HFFc6 (cell line): ENCODE measurements around the gene ANKRD11. TPM values are rescaled to one million over a fixed set of nuclear protein-coding genes. Genes with fewer than 3 reads are reported as not detected.
"Not testable (repeated sequence)": the region's sequence is repeated elsewhere in the genome, so short reads cannot be mapped to it uniquely, and the experiment has no call there.

Source experiments
- DNase-seq: peaks from one replicate; pipeline ENCODE4 v3.0.0-alpha.2; 2018
- H3K27ac Mint-ChIP-seq: 2 replicates; pipeline ENCODE4 v1.8.0; 2020; ENCODE audit warnings: mild to moderate bottlenecking, mixed read lengths
- H3K27me3 Mint-ChIP-seq: 2 replicates; pipeline ENCODE4 v1.8.0; 2021; ENCODE audit warnings: mild to moderate bottlenecking, moderate library complexity, mixed read lengths; ENCODE audit not compliant: insufficient read depth
- H3K36me3 Mint-ChIP-seq: 2 replicates; pipeline ENCODE4 v1.8.0; 2021; ENCODE audit warnings: low read depth, mixed read lengths
- H3K4me1 Mint-ChIP-seq: 2 replicates; pipeline ENCODE4 v1.8.0; 2020; ENCODE audit warnings: low read depth, mixed read lengths
- H3K4me3 Mint-ChIP-seq: 2 replicates; pipeline ENCODE4 v1.8.0; 2020; ENCODE audit warnings: mild to moderate bottlenecking, moderate library complexity, mixed read lengths
- H3K9me3 Mint-ChIP-seq: 2 replicates; pipeline ENCODE4 v1.8.0; 2020; ENCODE audit warnings: mild to moderate bottlenecking, mixed read lengths
- CTCF ChIP-seq: fragments of 200-600 bp; sonication (generic); IDR thresholded peaks from 2 replicates; pipeline ENCODE4 v1.5.0; 2021; ENCODE audit warnings: antibody characterized with exemption, mild to moderate bottlenecking
- total RNA-seq, 6 experiments: library from RNA; stranded (reverse); fragmentation: NEBNext Ultra II Directional; extraction: Animal tissue kit (Norgen Biotek cat#: 25700); gene quantifications; 2 replicates in 1 of 6; 3 replicates in 5 of 6; pipeline ENCODE4 v1.2.3, GENCODE V29; 2021

Gene ANKRD11
- total RNA-seq, 6 experiments from 2014 or later, result 110 to 120 (median 116) TPM

- Mint-ChIP-seq H3K27me3 (peaks cover 4% of the 10 kb centered on the region), H3K36me3 (peaks cover 27% of the 10 kb centered on the region)
- no peak for TF ChIP-seq CTCF
Measured at GRCh38 chr16:89423681-89424260, 66.6 kb downstream of the ANKRD11 start.

GRCh38 chr16:89422905-89423630 is 67.3 kb downstream of the ANKRD11 start:
- peak overlapping the region; percentile 63 for H3K4me3 Mint-ChIP-seq
- H3K9me3 Mint-ChIP-seq, result no peaks in the 10 kb centered on the region
- peaks cover 32% of the 10 kb centered on the region for H3K36me3 Mint-ChIP-seq
- H3K27ac Mint-ChIP-seq, result peak overlapping the region; percentile 77
- TF ChIP-seq CTCF, result no peak
- peaks cover 79% of the 10 kb centered on the region for H3K4me1 Mint-ChIP-seq
- H3K27me3 Mint-ChIP-seq, result peaks cover 4% of the 10 kb centered on the region
- peak; percentile 54 for DNase-seq

More at GRCh38 chr16:89423681-89424260, 66.6 kb downstream of the ANKRD11 start:
- Mint-ChIP-seq H3K9me3 (no peaks in the 10 kb centered on the region), H3K4me1 (peaks cover 74% of the 10 kb centered on the region), H3K27ac (peak overlapping the region; percentile 77; the same call in 1 of the 2 replicates), H3K4me3 (peak overlapping the region; percentile 63; the same call in 1 of the 2 replicates)
- DNase-seq, result no peak

GRCh38 chr16:89422527-89422904 is 67.8 kb downstream of the ANKRD11 start:
- H3K27ac Mint-ChIP-seq, result peak overlapping the region; percentile 77
- H3K9me3 Mint-ChIP-seq, result no peaks in the 10 kb centered on the region
- peaks cover 34% of the 10 kb centered on the region for H3K36me3 Mint-ChIP-seq
- H3K4me3 Mint-ChIP-seq, result peak overlapping the region; percentile 63
- no peak for TF ChIP-seq CTCF
- peak; percentile 30 for DNase-seq
- H3K4me1 Mint-ChIP-seq, result peaks cover 80% of the 10 kb centered on the region
- peaks cover 4% of the 10 kb centered on the region for H3K27me3 Mint-ChIP-seq

GRCh38 chr16:89421300-89421699 is 69.1 kb downstream of the ANKRD11 start:
- not testable (repeated sequence) for DNase-seq, H3K4me3 Mint-ChIP-seq, H3K9me3 Mint-ChIP-seq, H3K27ac Mint-ChIP-seq, H3K27me3 Mint-ChIP-seq
- peaks cover 78% of the 10 kb centered on the region for H3K4me1 Mint-ChIP-seq
- peaks cover 30% of the 10 kb centered on the region for H3K36me3 Mint-ChIP-seq

GRCh38 chr16:89420204-89420603 is 70.2 kb downstream of the ANKRD11 start:
- no peaks in the 10 kb centered on the region for H3K9me3 Mint-ChIP-seq

More at GRCh38 chr16:89420204-89420603, 70.2 kb downstream of the ANKRD11 start:
- H3K4me1 Mint-ChIP-seq, result peaks cover 67% of the 10 kb centered on the region
- DNase-seq, result no peak
- no peak overlapping the region for H3K4me3 Mint-ChIP-seq
- no peak for TF ChIP-seq CTCF
- peak overlapping the region; percentile 78; the same call in 1 of the 2 replicates for H3K27ac Mint-ChIP-seq
- H3K27me3 Mint-ChIP-seq, result peaks cover 2% of the 10 kb centered on the region; the same call in 1 of the 2 replicates
- H3K36me3 Mint-ChIP-seq, result peaks cover 25% of the 10 kb centered on the region
